ENCODE measurements around the gene SNUPN. TPM values are rescaled to one million over a fixed set of nuclear protein-coding genes. Genes with fewer than 3 reads are reported as not detected.

The SNUPN gene
- total RNA-seq, 1 experiment from 2014 or later = 12.5 TPM

GRCh38 chr15:75606711-75607699 lies 18.5 kb downstream of the SNUPN start:
- Histone ChIP-seq H3K4me1 (no peaks in the 10 kb centered on the region), H3K36me3 (ENCODE audit: control insufficient read depth, insufficient read depth, low read length) (no peaks in the 10 kb centered on the region; the same call in 1 of the 2 replicates), H3K9me3 (no peaks in the 10 kb centered on the region), H3K27me3 (replicated peaks; ENCODE audit: control insufficient read depth, insufficient read depth, low read length) (no peaks in the 10 kb centered on the region), H3K4me3 (ENCODE audit: low read depth, low read length) (no peak overlapping the region)
- BruUV-seq (replicated peaks) = no TSS peak
- intact Hi-C loops (cut with micrococcal nuclease; ENCODE audit: unreplicated experiment) = no loop called here
- Mint-ChIP-seq H3K4me3 (ENCODE audit: unreplicated experiment) (no peak overlapping the region), H3K27me3 (ENCODE audit: insufficient read depth, unreplicated experiment) (no peaks in the 10 kb centered on the region), H3K9me3 (ENCODE audit: unreplicated experiment) (no peaks in the 10 kb centered on the region), H3K27ac (ENCODE audit: unreplicated experiment) (no peak overlapping the region), H3K4me1 (ENCODE audit: low read depth, unreplicated experiment) (no peaks in the 10 kb centered on the region), H3K36me3 (ENCODE audit: insufficient read depth, unreplicated experiment) (peaks cover under 1% of the 10 kb centered on the region)
- ChIA-PET CTCF (no interaction called here), POLR2A (interaction anchor here (0.5 kb wide), 1 partner anchor 159 kb away, joined by 4 read pairs; no protein-coding TSS in a partner anchor)
- TF ChIP-seq CTCF (IDR thresholded peaks at IDR 0.05; ENCODE audit: insufficient read depth in 1 of 2, low read depth in 1 of 2, low read length in 1 of 2, severe bottlenecking in 1 of 2, unreplicated experiment in 1 of 2) = no peak
- no peak for DNase-seq

- no peaks in the 10 kb centered on the region for H3K9me3 ChIP-seq
- Mint-ChIP-seq H3K27ac (ENCODE audit: unreplicated experiment) (no peak overlapping the region), H3K36me3 (ENCODE audit: insufficient read depth, unreplicated experiment) (peaks cover 6% of the 10 kb centered on the region), H3K27me3 (ENCODE audit: insufficient read depth, unreplicated experiment) (no peaks in the 10 kb centered on the region), H3K9me3 (ENCODE audit: unreplicated experiment) (no peaks in the 10 kb centered on the region), H3K4me3 (ENCODE audit: unreplicated experiment) (no peak overlapping the region), H3K4me1 (ENCODE audit: low read depth, unreplicated experiment) (no peaks in the 10 kb centered on the region)
- POLR2A ChIA-PET = interaction anchor here (0.5 kb wide), 1 partner anchor 158 kb away, joined by 4 read pairs; no protein-coding TSS in a partner anchor
- no peaks in the 10 kb centered on the region for H3K4me1 ChIP-seq
- H3K36me3 ChIP-seq (ENCODE audit: control insufficient read depth, insufficient read depth, low read length) = no peaks in the 10 kb centered on the region; the same call in none of the 2 replicates
- no TSS peak for BruUV-seq (replicated peaks)
- no peak for DNase-seq
- CTCF ChIA-PET = interaction anchor here (0.8 kb wide), 1 partner anchor 104 kb away, joined by 3 read pairs; no protein-coding TSS in a partner anchor
- intact Hi-C loops (cut with micrococcal nuclease; ENCODE audit: unreplicated experiment) = no loop called here
- TF ChIP-seq CTCF (IDR thresholded peaks at IDR 0.05; ENCODE audit: insufficient read depth in 1 of 2, low read depth in 1 of 2, low read length in 1 of 2, severe bottlenecking in 1 of 2, unreplicated experiment in 1 of 2) = no peak
- H3K27me3 ChIP-seq (replicated peaks; ENCODE audit: control insufficient read depth, insufficient read depth, low read length) = no peaks in the 10 kb centered on the region
- H3K4me3 ChIP-seq (ENCODE audit: low read depth, low read length) = no peak overlapping the region
These were observed 19.5 kb downstream of the SNUPN start for GRCh38 chr15:75606026-75606425.

- TF ChIP-seq CTCF (IDR thresholded peaks at IDR 0.05; ENCODE audit: insufficient read depth in 1 of 2, low read depth in 1 of 2, low read length in 1 of 2, severe bottlenecking in 1 of 2, unreplicated experiment in 1 of 2) = no peak
- H3K36me3 ChIP-seq (ENCODE audit: control insufficient read depth, insufficient read depth, low read length) = no peaks in the 10 kb centered on the region; the same call in none of the 2 replicates
- no peak for DNase-seq
- Mint-ChIP-seq H3K27me3 (ENCODE audit: insufficient read depth, unreplicated experiment) (no peaks in the 10 kb centered on the region), H3K27ac (ENCODE audit: unreplicated experiment) (no peak overlapping the region), H3K4me1 (ENCODE audit: low read depth, unreplicated experiment) (peaks cover 19% of the 10 kb centered on the region), H3K36me3 (ENCODE audit: insufficient read depth, unreplicated experiment) (peaks cover 6% of the 10 kb centered on the region), H3K4me3 (ENCODE audit: unreplicated experiment) (no peak overlapping the region), H3K9me3 (ENCODE audit: unreplicated experiment) (no peaks in the 10 kb centered on the region)
- intact Hi-C loops (cut with micrococcal nuclease; ENCODE audit: unreplicated experiment) = no loop called here
- H3K27me3 ChIP-seq (replicated peaks; ENCODE audit: control insufficient read depth, insufficient read depth, low read length) = no peaks in the 10 kb centered on the region
- no TSS peak for BruUV-seq (replicated peaks)
- ChIA-PET CTCF (no interaction called here), POLR2A (interaction anchor here (0.6 kb wide), 1 partner anchor 40 kb away, joined by 4 read pairs; no protein-coding TSS in a partner anchor)
- no peaks in the 10 kb centered on the region for H3K9me3 ChIP-seq
- H3K4me3 ChIP-seq (ENCODE audit: low read depth, low read length) = no peak overlapping the region
- H3K4me1 ChIP-seq = peaks cover 18% of the 10 kb centered on the region
These were observed 26.1 kb downstream of the SNUPN start for GRCh38 chr15:75599401-75599800.

Measured in Caco-2 (cell line).